Muscle of leg (tissue), 11 donors: ENCODE measurements around the gene ITPK1. TPM values are rescaled to one million over a fixed set of nuclear protein-coding genes. Genes with fewer than 3 reads are reported as not detected.

Experiments
- DNase-seq: peaks from one replicate; pipeline ENCODE4 v3.0.0; 2013
- H3K27ac ChIP-seq: one replicate; pipeline ENCODE4 v1.5.1; 2013; ENCODE audit warnings: mild to moderate bottlenecking, low read length, control low read depth
- H3K27me3 ChIP-seq: one replicate; pipeline ENCODE4 v1.6.1; 2013; ENCODE audit warnings: low read length; ENCODE audit not compliant: control insufficient read depth, insufficient read depth
- H3K36me3 ChIP-seq: one replicate; pipeline ENCODE4 v1.6.1; 2013; ENCODE audit warnings: low read length; ENCODE audit not compliant: control insufficient read depth, insufficient read depth
- H3K4me1 ChIP-seq: one replicate; pipeline ENCODE4 v1.6.1; 2013; ENCODE audit warnings: low read length; ENCODE audit not compliant: control insufficient read depth, insufficient read depth
- H3K4me3 ChIP-seq: one replicate; pipeline ENCODE4 v1.5.1; 2013; ENCODE audit warnings: low read length, control low read depth
- H3K9me3 ChIP-seq: replicated peaks from 2 replicates; pipeline ENCODE4 v1.6.1; 2013; ENCODE audit warnings: low read depth, low read length; ENCODE audit not compliant: control insufficient read depth
- WGBS: methylation state at CpG from one replicate; pipeline ENCODE4 v1.1.5; 2013; ENCODE audit warnings: missing lambda C conversion rate; ENCODE audit not compliant: insufficient coverage; 5-methylcytosine and 5-hydroxymethylcytosine counted together
- polyA plus RNA-seq, 8 donors: library from polyadenylated mRNA; unstranded; fragments of 120-200 nt; gene quantifications; one replicate each; pipeline versions ENCODE4 v1.2.1 to v1.2.3, GENCODE V29; 2013; ENCODE audit warnings: inconsistent platforms in 1 of 8, low replicate concordance in 1 of 8; ENCODE audit not compliant: insufficient read length in 8 of 8, insufficient read depth in 1 of 8
- total RNA-seq: library from RNA; stranded (reverse); fragments of 120-200 nt; gene quantifications from one replicate; pipeline ENCODE4 v1.2.4, GENCODE V29; 2013

The ITPK1 gene
- total and polyA plus RNA-seq, 9 donors, result 10.0 to 25.7 (median 17.5) TPM

DNA sequence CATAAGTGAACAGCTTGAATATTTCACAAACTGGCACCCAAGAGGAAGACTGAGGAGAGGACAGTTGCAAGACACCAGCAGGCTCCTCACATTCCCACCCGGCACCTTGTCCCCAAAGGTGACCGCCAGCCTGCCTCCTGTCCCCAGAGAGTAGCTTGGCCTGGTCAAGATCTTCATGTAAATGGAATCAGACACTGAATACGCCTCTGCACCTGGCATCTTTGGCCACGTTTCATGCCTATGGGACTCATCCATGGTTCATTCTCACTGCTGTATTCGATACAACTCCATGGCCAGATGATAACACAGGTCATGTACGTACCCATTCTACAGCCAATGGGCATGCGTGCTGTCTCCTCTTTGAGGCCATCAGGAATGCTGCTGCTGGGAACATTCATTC, 60.8 kb downstream of the ITPK1 start:
- H3K9me3 ChIP-seq, result no peaks in the 10 kb centered on the region
- H3K4me3 ChIP-seq, result no peak overlapping the region
- H3K4me1 ChIP-seq, result peaks cover 20% of the 10 kb centered on the region
- H3K27ac ChIP-seq, result no peak overlapping the region
- H3K36me3 ChIP-seq, result peaks cover 4% of the 10 kb centered on the region
- H3K27me3 ChIP-seq, result no peaks in the 10 kb centered on the region
- WGBS, result 90% methylated on average over 7 of the region's 7 CpGs
- no peak for DNase-seq

GRCh38 chr14:93054006-93054405, 61.7 kb downstream of the ITPK1 start:
- 69% methylated on average over 3 of the region's 6 CpGs for WGBS
- no peak for DNase-seq
- Histone ChIP-seq H3K4me1 (peaks cover 29% of the 10 kb centered on the region), H3K27me3 (no peaks in the 10 kb centered on the region), H3K36me3 (peaks cover 4% of the 10 kb centered on the region), H3K9me3 (no peaks in the 10 kb centered on the region), H3K27ac (no peak overlapping the region), H3K4me3 (no peak overlapping the region)

GRCh38 chr14:93051600-93052546, 63.9 kb downstream of the ITPK1 start:
- no peak overlapping the region for H3K27ac ChIP-seq
- H3K9me3 ChIP-seq, result no peaks in the 10 kb centered on the region
- no peak for DNase-seq
- H3K36me3 ChIP-seq, result peaks cover 6% of the 10 kb centered on the region
- no peaks in the 10 kb centered on the region for H3K27me3 ChIP-seq
- H3K4me3 ChIP-seq, result no peak overlapping the region
- peaks cover 37% of the 10 kb centered on the region for H3K4me1 ChIP-seq
- WGBS, result 83% methylated on average over 5 of the region's 9 CpGs

- H3K36me3 ChIP-seq, result peaks cover 6% of the 10 kb centered on the region
- 82% methylated on average over 12 of the region's 12 CpGs for WGBS
- no peak overlapping the region for H3K27ac ChIP-seq
- no peaks in the 10 kb centered on the region for H3K9me3 ChIP-seq
- no peak overlapping the region for H3K4me3 ChIP-seq
- no peak for DNase-seq
- no peaks in the 10 kb centered on the region for H3K27me3 ChIP-seq
- peaks cover 36% of the 10 kb centered on the region for H3K4me1 ChIP-seq
Measured at GRCh38 chr14:93050761-93051160, 65.0 kb downstream of the ITPK1 start.

DNA sequence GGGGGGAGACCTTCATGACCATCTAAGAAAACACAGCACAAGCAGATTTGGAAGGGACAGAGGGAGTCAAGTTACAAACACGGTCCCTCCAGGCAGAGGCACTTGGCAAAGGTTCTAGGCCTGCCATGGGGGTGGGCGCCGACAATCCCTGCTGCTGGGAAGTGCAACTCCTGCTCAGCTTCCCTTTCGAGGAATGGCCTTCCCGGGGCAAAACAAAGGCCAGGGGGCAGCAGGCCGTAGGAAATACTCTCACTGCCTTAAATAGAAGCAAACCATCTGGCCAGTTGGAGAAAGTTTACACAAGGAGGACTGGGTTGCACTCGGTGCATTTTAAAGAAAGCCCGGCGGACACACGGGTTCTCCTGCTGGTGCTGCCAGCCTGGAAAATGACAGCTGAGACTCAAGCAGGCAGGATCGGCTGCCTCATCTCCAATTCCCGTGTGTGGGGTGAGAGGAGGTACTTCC, 65.8 kb downstream of the ITPK1 start:
- peaks cover 36% of the 10 kb centered on the region for H3K4me1 ChIP-seq
- 70% methylated on average over 4 of the region's 12 CpGs for WGBS
- no peaks in the 10 kb centered on the region for H3K9me3 ChIP-seq
- H3K4me3 ChIP-seq, result no peak overlapping the region
- H3K27me3 ChIP-seq, result no peaks in the 10 kb centered on the region
- H3K36me3 ChIP-seq, result peaks cover 6% of the 10 kb centered on the region
- peak; percentile 53 for DNase-seq
- peak overlapping the region; percentile 65 for H3K27ac ChIP-seq

GRCh38 chr14:93049315-93049714, 66.4 kb downstream of the ITPK1 start:
- Histone ChIP-seq H3K4me3 (no peak overlapping the region), H3K4me1 (peaks cover 34% of the 10 kb centered on the region), H3K9me3 (no peaks in the 10 kb centered on the region), H3K27me3 (no peaks in the 10 kb centered on the region), H3K27ac (no peak overlapping the region), H3K36me3 (peaks cover 6% of the 10 kb centered on the region)
- no peak for DNase-seq
- 58% methylated on average over 3 of the region's 4 CpGs for WGBS

- no peak for DNase-seq
- H3K27me3 ChIP-seq, result no peaks in the 10 kb centered on the region
- H3K27ac ChIP-seq, result no peak overlapping the region
- WGBS, result 60% methylated on average over 2 of the region's 2 CpGs
- peaks cover 6% of the 10 kb centered on the region for H3K36me3 ChIP-seq
- peaks cover 34% of the 10 kb centered on the region for H3K4me1 ChIP-seq
- H3K9me3 ChIP-seq, result no peaks in the 10 kb centered on the region
- no peak overlapping the region for H3K4me3 ChIP-seq
Measured at GRCh38 chr14:93048843-93049242, 66.9 kb downstream of the ITPK1 start.

DNA sequence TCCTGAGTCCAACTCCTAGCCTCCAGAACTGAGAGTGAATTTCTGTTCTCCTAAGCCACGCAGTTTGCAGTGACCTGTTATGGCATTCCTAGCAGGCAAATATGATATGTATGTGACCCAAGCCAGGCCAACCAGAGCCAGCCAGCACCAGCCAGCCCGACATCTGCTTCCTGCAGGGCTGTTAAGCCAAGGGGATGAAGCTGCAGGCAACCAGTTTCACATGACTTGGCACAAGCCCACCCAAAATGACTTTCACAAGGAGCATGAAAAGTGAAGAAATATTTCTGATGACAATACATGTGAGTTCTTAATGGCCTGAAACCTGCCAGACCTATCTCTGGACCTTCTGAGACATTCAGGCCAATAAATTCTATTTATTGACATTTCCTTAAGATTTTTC, 68.1 kb downstream of the ITPK1 start:
- peaks cover 6% of the 10 kb centered on the region for H3K36me3 ChIP-seq
- H3K9me3 ChIP-seq, result no peaks in the 10 kb centered on the region
- H3K27me3 ChIP-seq, result no peaks in the 10 kb centered on the region
- H3K4me3 ChIP-seq, result no peak overlapping the region
- 90% methylated on average over 2 of the region's 2 CpGs for WGBS
- peaks cover 38% of the 10 kb centered on the region for H3K4me1 ChIP-seq
- DNase-seq, result no peak
- no peak overlapping the region for H3K27ac ChIP-seq

GRCh38 chr14:93047157-93047556, 68.6 kb downstream of the ITPK1 start:
- H3K27me3 ChIP-seq, result no peaks in the 10 kb centered on the region
- peaks cover 38% of the 10 kb centered on the region for H3K4me1 ChIP-seq
- H3K9me3 ChIP-seq, result no peaks in the 10 kb centered on the region
- no peak overlapping the region for H3K27ac ChIP-seq
- H3K4me3 ChIP-seq, result no peak overlapping the region
- H3K36me3 ChIP-seq, result peaks cover 6% of the 10 kb centered on the region
- no peak for DNase-seq
- WGBS, result 92% methylated on average over 4 of the region's 4 CpGs

DNA sequence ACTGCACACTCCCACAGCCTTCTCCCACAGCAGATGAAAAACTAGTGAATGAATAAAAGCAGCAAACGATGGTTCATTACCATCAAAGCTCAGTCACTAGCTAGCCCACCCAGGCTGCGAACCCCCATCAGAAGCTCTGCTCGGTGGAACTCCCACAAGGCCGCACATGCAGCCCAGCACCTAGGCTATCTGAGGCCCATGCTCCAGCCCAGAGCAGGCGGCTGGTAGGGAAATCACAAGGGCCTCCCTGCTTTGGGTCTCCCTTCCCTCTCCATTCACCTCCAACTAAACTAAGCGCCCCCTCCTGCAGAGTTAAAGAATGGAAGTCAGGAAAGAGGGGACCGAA, 69.0 kb downstream of the ITPK1 start:
- no peak overlapping the region for H3K27ac ChIP-seq
- H3K27me3 ChIP-seq, result no peaks in the 10 kb centered on the region
- no peak for DNase-seq
- no peak overlapping the region for H3K4me3 ChIP-seq
- H3K36me3 ChIP-seq, result peaks cover 6% of the 10 kb centered on the region
- no peaks in the 10 kb centered on the region for H3K9me3 ChIP-seq
- peaks cover 38% of the 10 kb centered on the region for H3K4me1 ChIP-seq
- 80% methylated on average over 4 of the region's 7 CpGs for WGBS
